Transverse colon (tissue), 3 donors: ENCODE results near the gene NRGN.

Source experiments
- POLR2A ChIP-seq: fragments of 450-650 bp; IDR thresholded peaks from one replicate; pipeline ENCODE4 v1.6.1; 2016; ENCODE audit warnings: antibody characterized with exemption, mild to moderate bottlenecking, moderate library complexity
- TF ChIP-seq, protein P1 (sequence below), 5 experiments: fragments of 200-600 bp in 3 of 5; fragments of 450-650 bp in 2 of 5; sonication (generic) in 3 of 5; IDR thresholded peaks; 1 replicate in 2 of 5; 2 replicates in 3 of 5; pipeline ENCODE4 v1.5.1; 2016 to 2017; ENCODE audit warnings: antibody characterized with exemption in 5 of 5, inconsistent platforms in 3 of 5, mild to moderate bottlenecking in 2 of 5, moderate library complexity in 1 of 5

DNA sequence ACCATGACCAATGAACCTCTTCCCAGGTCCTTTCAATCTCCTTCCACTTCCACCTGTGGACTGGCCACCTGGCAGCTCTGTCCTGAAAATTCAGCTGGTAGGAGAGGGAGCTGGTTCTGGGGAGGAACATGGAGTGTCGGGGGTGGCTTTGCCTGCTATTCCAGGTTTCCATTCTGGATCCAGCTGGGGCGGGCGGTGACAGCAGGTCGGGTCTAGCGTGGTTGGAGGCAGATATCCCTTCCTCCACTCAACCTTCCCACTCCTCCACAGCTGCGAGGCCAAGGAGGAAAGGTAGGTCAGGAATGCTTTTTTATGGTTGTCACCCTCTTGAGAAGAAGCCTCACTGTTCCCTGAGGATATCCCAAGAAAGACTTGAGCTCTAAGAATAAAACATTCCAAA is 3.3 kb downstream of the NRGN start:
- TF ChIP-seq, protein P1, sequence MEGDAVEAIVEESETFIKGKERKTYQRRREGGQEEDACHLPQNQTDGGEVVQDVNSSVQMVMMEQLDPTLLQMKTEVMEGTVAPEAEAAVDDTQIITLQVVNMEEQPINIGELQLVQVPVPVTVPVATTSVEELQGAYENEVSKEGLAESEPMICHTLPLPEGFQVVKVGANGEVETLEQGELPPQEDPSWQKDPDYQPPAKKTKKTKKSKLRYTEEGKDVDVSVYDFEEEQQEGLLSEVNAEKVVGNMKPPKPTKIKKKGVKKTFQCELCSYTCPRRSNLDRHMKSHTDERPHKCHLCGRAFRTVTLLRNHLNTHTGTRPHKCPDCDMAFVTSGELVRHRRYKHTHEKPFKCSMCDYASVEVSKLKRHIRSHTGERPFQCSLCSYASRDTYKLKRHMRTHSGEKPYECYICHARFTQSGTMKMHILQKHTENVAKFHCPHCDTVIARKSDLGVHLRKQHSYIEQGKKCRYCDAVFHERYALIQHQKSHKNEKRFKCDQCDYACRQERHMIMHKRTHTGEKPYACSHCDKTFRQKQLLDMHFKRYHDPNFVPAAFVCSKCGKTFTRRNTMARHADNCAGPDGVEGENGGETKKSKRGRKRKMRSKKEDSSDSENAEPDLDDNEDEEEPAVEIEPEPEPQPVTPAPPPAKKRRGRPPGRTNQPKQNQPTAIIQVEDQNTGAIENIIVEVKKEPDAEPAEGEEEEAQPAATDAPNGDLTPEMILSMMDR (IDR thresholded peaks at IDR 0.05): no peak
- TF ChIP-seq POLR2A: no peak
